ENCODE data around the gene CAMLG.

GRCh38 chr5:134714120-134714519, 24.2 kb upstream of the CAMLG start:
- TF ChIP-seq CTCF (IDR thresholded peaks at IDR 0.05) (no peak), POLR2A (IDR thresholded peaks at IDR 0.05) (no peak), EP300 (IDR thresholded peaks at IDR 0.05) (no peak)
